Sigmoid colon (tissue), 7 donors: ENCODE measurements around the gene XKR7. TPM values are rescaled to one million over a fixed set of nuclear protein-coding genes. Genes with fewer than 3 reads are reported as not detected.

Source experiments
- DNase-seq: peaks from one replicate; pipeline ENCODE4 v3.0.0-alpha.2; 2019
- H3K27ac ChIP-seq, 4 donors: fragments of 200-600 bp; sonication (generic); one replicate each; pipeline ENCODE4 v1.5.1; 2016 to 2019; ENCODE audit warnings: mild to moderate bottlenecking in 1 of 4
- H3K27me3 ChIP-seq, 3 donors: fragments of 200-600 bp; sonication (generic); one replicate each; pipeline ENCODE4 v1.5.1; 2019; ENCODE audit warnings: mild to moderate bottlenecking in 1 of 3
- H3K36me3 ChIP-seq, 4 donors: fragments of 200-600 bp; sonication (generic); one replicate each; pipeline ENCODE4 v1.5.1; 2016 to 2019
- H3K4me1 ChIP-seq, 4 donors: fragments of 200-600 bp; sonication (generic); one replicate each; pipeline ENCODE4 v1.5.1; 2017 to 2019
- H3K4me3 ChIP-seq, 4 donors: fragments of 200-600 bp; sonication (generic); one replicate each; pipeline ENCODE4 v1.5.1; 2017 to 2019; ENCODE audit warnings: mild to moderate bottlenecking in 2 of 4, moderate library complexity in 1 of 4
- H3K9me3 ChIP-seq, 4 donors: fragments of 200-600 bp in 3 of 4; sonication (generic) in 3 of 4; one replicate each; pipeline versions ENCODE4 v1.5.1 to v1.6.1; 2013 to 2019
- CTCF ChIP-seq, 4 experiments: fragments of 450-650 bp in 3 of 4; fragments of 200-600 bp in 1 of 4; IDR thresholded peaks; one replicate each; pipeline ENCODE4 v1.5.1; 2016 to 2019; ENCODE audit warnings: antibody characterized with exemption in 4 of 4, mild to moderate bottlenecking in 3 of 4, moderate library complexity in 2 of 4
- EP300 ChIP-seq, 4 donors: sonication (generic); formaldehyde crosslinking; IDR thresholded peaks; one replicate each; pipeline ENCODE4 v1.6.1; 2017; ENCODE audit warnings: antibody characterized with exemption in 4 of 4
- POLR2A ChIP-seq, 2 donors: fragments of 450-650 bp; IDR thresholded peaks; one replicate each; pipeline ENCODE4 v1.6.1; 2016; ENCODE audit warnings: antibody characterized with exemption in 2 of 2, mild to moderate bottlenecking in 2 of 2, moderate library complexity in 2 of 2
- POLR2AphosphoS5 ChIP-seq, 4 donors: sonication (generic); formaldehyde crosslinking; IDR thresholded peaks; one replicate each; pipeline ENCODE4 v1.6.1; 2017; ENCODE audit warnings: antibody characterized with exemption in 4 of 4
- WGBS, 2 donors: extraction: QIAGEN DNeasy Blood & Tissue Kit; methylation state at CpG; one replicate each; pipeline ENCODE4 v1.1.7; 2013; 5-methylcytosine and 5-hydroxymethylcytosine counted together
- intact Hi-C: fragments of 100-400 bp; cut with DNase I; formaldehyde crosslinking; loops from one replicate; pipeline ENCODE4 v1.15.1; 2023
- polyA plus RNA-seq, 3 donors: library from polyadenylated mRNA; stranded (reverse); fragments of 200-250 nt; gene quantifications; one replicate each; pipeline ENCODE4 v1.2.3, GENCODE V29; 2013
- total RNA-seq, 4 donors: library from RNA; depleted of rRNA; stranded (reverse); fragments of >200 nt; gene quantifications; one replicate each; pipeline ENCODE4 v1.1.0, GENCODE V29; 2016
- donor health status: healthy with polysubstance abuse.
- donor health status: Bipolar disorder and iron deficiency.
- donor health status: healthy.

XKR7 gene
- total and polyA plus RNA-seq, 7 donors: under 0.01 to 0.15 (median 0.14) TPM; not detected in 4

DNA sequence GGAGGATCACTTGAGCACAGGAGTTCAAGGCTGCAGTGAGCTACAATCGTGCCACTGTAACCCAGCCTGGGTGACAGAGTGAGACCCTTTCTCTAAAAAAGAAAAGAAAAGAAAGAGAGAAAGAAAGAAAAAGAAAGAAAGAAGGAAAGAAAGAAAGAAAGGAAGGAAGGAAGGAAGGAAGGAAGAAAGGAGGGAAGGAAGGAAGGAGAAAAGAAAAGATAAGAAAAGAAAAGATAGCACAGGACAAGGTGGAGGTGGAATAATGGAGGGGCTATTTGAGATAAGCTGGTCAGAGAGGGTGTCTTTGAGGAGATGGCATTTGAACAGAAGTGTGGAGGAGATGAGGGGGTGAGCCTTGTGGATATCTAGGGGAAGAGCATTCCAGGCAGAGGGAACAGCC, 13.5 kb upstream of the XKR7 start:
- Histone ChIP-seq H3K27ac (no peak overlapping the region), H3K9me3 (no peaks in the 10 kb centered on the region), H3K27me3 (peaks cover 0 to 7% (median 4%) of the 10 kb centered on the region in 3 donors), H3K4me1 (peaks cover 0 to 17% (median 15%) of the 10 kb centered on the region in 4 donors), H3K4me3 (no peak overlapping the region), H3K36me3 (no peaks in the 10 kb centered on the region)
- 62 to 78% methylated on average over 1 of the region's 1 CpG for WGBS, 2 donors
- TF ChIP-seq POLR2A (IDR thresholded peaks at IDR 0.05) (no peak), EP300 (IDR thresholded peaks at IDR 0.05) (no peak)
- intact Hi-C loops: loop anchor here (5.0 kb wide), 1 partner anchor 77 kb away; no protein-coding TSS in a partner anchor
- no peak for DNase-seq

DNA sequence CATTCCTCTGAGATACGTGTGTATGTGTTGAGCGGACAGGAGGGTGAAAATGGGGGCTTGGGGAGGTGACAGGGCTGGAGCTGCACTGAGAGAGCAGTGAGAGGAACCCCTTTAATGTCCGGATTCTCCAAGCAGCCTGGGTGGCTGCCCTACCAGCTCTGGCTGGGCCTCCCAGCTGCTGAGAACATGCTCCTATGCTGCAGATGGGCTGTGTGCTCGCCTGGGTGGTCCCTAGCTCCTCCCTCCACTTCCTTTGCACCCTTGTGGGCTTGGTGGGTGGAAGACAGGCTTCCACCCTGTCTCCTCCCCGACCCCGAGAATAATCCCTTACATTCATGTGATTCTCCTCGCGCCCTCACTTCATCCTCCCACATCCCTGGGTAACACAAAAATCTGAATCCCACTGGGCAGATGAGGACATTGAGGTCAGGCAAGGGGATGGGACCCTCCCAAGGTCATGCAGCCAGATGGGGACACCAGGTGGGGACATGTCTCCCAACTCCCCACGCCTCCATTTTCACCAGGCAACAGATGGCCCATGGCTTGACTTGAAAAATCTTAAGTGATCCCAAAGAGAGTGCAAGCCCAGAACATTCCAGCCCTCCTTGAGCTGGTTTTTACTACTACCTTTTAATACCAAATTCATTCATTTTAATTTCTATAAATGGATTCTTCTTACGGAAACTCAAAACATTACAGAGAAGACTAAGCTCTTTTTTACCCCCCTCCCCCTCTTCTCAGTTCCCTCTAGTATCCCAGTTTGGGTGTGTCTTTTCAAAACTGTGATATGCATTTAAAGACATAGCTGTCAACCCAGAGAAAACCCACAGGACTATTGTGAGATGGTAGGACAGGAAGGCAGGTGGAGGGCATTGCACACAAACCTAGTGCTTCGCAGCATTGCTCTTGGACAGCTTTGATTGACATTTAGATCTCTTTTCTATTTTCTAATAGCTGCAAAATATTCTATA, 11.1 kb upstream of the XKR7 start:
- H3K27me3 ChIP-seq: peaks cover 0 to 13% (median 7%) of the 10 kb centered on the region in 3 donors
- intact Hi-C loops: no loop called here

GRCh38 chr20:31962761-31963160, 5.2 kb upstream of the XKR7 start:
- no peak overlapping the region for H3K27ac ChIP-seq
- H3K27me3 ChIP-seq: peaks cover 10 to 45% (median 25%) of the 10 kb centered on the region in 3 donors
- H3K9me3 ChIP-seq: no peaks in the 10 kb centered on the region
- no peak for DNase-seq
- H3K36me3 ChIP-seq: no peaks in the 10 kb centered on the region
- 45 to 69% methylated on average over 2 of the region's 2 CpGs for WGBS, 2 donors
- intact Hi-C loops: no loop called here
- peaks cover 0 to 3% (median under 1%) of the 10 kb centered on the region in 4 donors for H3K4me1 ChIP-seq
- no peak overlapping the region for H3K4me3 ChIP-seq
- no peak for TF ChIP-seq CTCF (IDR thresholded peaks at IDR 0.05)
- TF ChIP-seq POLR2A (IDR thresholded peaks at IDR 0.05): no peak
- no peak for TF ChIP-seq POLR2AphosphoS5 (IDR thresholded peaks at IDR 0.05)
- TF ChIP-seq EP300 (IDR thresholded peaks at IDR 0.05): no peak

More for the DNA sequence above, 11.1 kb upstream of the XKR7 start:
- Histone ChIP-seq H3K9me3 (no peaks in the 10 kb centered on the region), H3K4me1 (no peaks in the 10 kb centered on the region), H3K27ac (no peak overlapping the region), H3K36me3 (no peaks in the 10 kb centered on the region), H3K4me3 (no peak overlapping the region)
- DNase-seq: no peak
- WGBS, 2 donors: 51 to 57% methylated on average over 11 of the region's 11 CpGs
- no peak for TF ChIP-seq CTCF (IDR thresholded peaks at IDR 0.05)
- no peak for TF ChIP-seq POLR2A (IDR thresholded peaks at IDR 0.05)
- TF ChIP-seq POLR2AphosphoS5 (IDR thresholded peaks at IDR 0.05): no peak
- TF ChIP-seq EP300 (IDR thresholded peaks at IDR 0.05): no peak

GRCh38 chr20:31963889-31964288, 4.1 kb upstream of the XKR7 start:
- Histone ChIP-seq H3K36me3 (no peaks in the 10 kb centered on the region), H3K27me3 (peaks cover 12 to 53% (median 31%) of the 10 kb centered on the region in 3 donors), H3K9me3 (no peaks in the 10 kb centered on the region), H3K27ac (no peak overlapping the region), H3K4me1 (peaks cover 0 to 8% (median 3%) of the 10 kb centered on the region in 4 donors), H3K4me3 (no peak overlapping the region)
- TF ChIP-seq EP300 (IDR thresholded peaks at IDR 0.05): no peak
- no peak for TF ChIP-seq POLR2AphosphoS5 (IDR thresholded peaks at IDR 0.05)
- no peak for TF ChIP-seq POLR2A (IDR thresholded peaks at IDR 0.05)
- TF ChIP-seq CTCF (IDR thresholded peaks at IDR 0.05): no peak
- DNase-seq: no peak
- intact Hi-C loops: no loop called here
- 66 to 77% methylated on average over 6 of the region's 6 CpGs for whole genome bisulfite sequencing, 2 donors

DNA sequence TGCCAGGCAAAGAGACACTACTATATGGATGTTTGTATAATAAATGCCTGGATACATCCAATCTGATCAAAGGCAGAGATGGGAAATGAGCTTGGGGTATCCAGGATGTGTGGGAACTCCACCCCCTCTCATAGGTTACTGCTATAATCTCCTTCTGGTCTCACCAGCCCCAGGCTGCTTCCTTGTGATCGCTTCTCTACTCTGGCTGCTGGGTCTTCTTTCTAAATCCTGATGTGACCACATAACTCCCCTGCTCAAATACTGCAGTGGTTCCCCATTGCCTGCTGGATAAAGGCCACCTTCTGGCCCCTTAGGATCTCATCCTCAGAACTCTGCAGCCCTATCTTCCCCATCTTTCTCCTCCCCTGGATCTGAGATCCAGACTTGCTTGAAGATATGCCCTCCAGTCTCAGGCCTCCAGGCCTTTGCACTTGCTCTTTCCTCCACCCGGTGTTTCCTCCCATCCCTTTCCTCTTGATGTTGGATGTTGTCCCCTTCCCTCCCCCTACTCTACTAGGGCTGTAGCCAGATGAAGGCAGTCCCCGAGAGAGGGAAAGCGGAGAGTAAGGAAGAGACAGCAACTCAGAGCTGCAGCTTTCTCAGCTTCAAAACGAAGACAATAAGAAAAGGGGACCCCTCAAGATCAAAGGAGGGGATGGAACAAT, 828 bp upstream of the XKR7 start:
- H3K36me3 ChIP-seq: no peaks in the 10 kb centered on the region
- no peaks in the 10 kb centered on the region for H3K9me3 ChIP-seq
- WGBS, 2 donors: 12 to 16% methylated on average over 5 of the region's 5 CpGs
- peaks cover 0 to 8% (median 3%) of the 10 kb centered on the region in 4 donors for H3K4me1 ChIP-seq
- TF ChIP-seq EP300 (IDR thresholded peaks at IDR 0.05) (no peak), CTCF (IDR thresholded peaks at IDR 0.05) (no peak), POLR2AphosphoS5 (IDR thresholded peaks at IDR 0.05) (no peak), POLR2A (IDR thresholded peaks at IDR 0.05) (no peak)
- no peak overlapping the region for H3K4me3 ChIP-seq
- no peak overlapping the region for H3K27ac ChIP-seq
- peaks cover 12 to 55% (median 31%) of the 10 kb centered on the region in 3 donors for H3K27me3 ChIP-seq
- intact Hi-C loops: no loop called here
- DNase-seq: no peak
